ENCODE measurements around the gene ARL15. TPM values are rescaled to one million over a fixed set of nuclear protein-coding genes. Genes with fewer than 3 reads are reported as not detected.

The ARL15 gene
- polyA plus RNA-seq, 1 of the 3 experiments (the other 2 are of a cell fraction): 6.4 TPM

DNA sequence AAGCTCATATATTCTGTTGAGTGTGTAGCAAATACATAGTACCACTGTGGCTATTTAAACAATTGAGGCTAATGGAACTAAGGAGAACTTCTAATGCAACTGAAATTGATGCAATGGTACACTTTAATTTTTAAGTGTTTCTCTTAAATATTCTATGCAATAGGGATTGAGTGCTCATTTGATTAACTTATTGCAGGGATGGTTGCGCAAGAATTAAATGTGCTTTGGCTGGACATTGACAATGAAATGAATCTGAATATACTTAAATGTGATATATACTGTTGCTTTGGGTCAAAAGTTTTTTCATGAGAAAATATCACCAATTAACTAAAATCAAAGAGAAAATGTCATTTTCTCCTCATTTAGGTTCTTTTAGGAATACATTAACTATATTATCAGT lies 227.1 kb downstream of the ARL15 start (continued):
- TF ChIP-seq, protein P1, sequence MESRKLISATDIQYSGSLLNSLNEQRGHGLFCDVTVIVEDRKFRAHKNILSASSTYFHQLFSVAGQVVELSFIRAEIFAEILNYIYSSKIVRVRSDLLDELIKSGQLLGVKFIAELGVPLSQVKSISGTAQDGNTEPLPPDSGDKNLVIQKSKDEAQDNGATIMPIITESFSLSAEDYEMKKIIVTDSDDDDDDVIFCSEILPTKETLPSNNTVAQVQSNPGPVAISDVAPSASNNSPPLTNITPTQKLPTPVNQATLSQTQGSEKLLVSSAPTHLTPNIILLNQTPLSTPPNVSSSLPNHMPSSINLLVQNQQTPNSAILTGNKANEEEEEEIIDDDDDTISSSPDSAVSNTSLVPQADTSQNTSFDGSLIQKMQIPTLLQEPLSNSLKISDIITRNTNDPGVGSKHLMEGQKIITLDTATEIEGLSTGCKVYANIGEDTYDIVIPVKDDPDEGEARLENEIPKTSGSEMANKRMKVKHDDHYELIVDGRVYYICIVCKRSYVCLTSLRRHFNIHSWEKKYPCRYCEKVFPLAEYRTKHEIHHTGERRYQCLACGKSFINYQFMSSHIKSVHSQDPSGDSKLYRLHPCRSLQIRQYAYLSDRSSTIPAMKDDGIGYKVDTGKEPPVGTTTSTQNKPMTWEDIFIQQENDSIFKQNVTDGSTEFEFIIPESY (IDR thresholded peaks at IDR 0.05; ENCODE audit: borderline replicate concordance, low read depth): no peak
- TF ChIP-seq, protein P2, sequence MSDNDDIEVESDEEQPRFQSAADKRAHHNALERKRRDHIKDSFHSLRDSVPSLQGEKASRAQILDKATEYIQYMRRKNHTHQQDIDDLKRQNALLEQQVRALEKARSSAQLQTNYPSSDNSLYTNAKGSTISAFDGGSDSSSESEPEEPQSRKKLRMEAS (IDR thresholded peaks at IDR 0.05; ENCODE audit: low read depth): no peak
- TF ChIP-seq RCOR1 (IDR thresholded peaks at IDR 0.05; ENCODE audit: low read length) (no peak), EP300 (IDR thresholded peaks at IDR 0.05; ENCODE audit: borderline replicate concordance in 1 of 2, low read depth in 1 of 2, low read length in 1 of 2) (no peak), TAF1 (IDR thresholded peaks at IDR 0.05; ENCODE audit: borderline replicate concordance, low read depth, low read length) (no peak), JUND (IDR thresholded peaks at IDR 0.05) (no peak), ELF1 (IDR thresholded peaks at IDR 0.05) (no peak), SMC3 (IDR thresholded peaks at IDR 0.05; ENCODE audit: low read depth, low read length) (no peak), SIN3A (IDR thresholded peaks at IDR 0.05; ENCODE audit: borderline replicate concordance, low read depth, low read length) (no peak), TCF12 (IDR thresholded peaks at IDR 0.05) (no peak), GABPA (IDR thresholded peaks at IDR 0.05; ENCODE audit: low read depth) (no peak)
- TF ChIP-seq, protein P3, sequence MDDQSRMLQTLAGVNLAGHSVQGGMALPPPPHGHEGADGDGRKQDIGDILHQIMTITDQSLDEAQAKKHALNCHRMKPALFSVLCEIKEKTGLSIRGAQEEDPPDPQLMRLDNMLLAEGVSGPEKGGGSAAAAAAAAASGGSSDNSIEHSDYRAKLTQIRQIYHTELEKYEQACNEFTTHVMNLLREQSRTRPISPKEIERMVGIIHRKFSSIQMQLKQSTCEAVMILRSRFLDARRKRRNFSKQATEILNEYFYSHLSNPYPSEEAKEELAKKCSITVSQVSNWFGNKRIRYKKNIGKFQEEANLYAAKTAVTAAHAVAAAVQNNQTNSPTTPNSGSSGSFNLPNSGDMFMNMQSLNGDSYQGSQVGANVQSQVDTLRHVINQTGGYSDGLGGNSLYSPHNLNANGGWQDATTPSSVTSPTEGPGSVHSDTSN (IDR thresholded peaks at IDR 0.05): no peak
- TF ChIP-seq, protein P4, sequence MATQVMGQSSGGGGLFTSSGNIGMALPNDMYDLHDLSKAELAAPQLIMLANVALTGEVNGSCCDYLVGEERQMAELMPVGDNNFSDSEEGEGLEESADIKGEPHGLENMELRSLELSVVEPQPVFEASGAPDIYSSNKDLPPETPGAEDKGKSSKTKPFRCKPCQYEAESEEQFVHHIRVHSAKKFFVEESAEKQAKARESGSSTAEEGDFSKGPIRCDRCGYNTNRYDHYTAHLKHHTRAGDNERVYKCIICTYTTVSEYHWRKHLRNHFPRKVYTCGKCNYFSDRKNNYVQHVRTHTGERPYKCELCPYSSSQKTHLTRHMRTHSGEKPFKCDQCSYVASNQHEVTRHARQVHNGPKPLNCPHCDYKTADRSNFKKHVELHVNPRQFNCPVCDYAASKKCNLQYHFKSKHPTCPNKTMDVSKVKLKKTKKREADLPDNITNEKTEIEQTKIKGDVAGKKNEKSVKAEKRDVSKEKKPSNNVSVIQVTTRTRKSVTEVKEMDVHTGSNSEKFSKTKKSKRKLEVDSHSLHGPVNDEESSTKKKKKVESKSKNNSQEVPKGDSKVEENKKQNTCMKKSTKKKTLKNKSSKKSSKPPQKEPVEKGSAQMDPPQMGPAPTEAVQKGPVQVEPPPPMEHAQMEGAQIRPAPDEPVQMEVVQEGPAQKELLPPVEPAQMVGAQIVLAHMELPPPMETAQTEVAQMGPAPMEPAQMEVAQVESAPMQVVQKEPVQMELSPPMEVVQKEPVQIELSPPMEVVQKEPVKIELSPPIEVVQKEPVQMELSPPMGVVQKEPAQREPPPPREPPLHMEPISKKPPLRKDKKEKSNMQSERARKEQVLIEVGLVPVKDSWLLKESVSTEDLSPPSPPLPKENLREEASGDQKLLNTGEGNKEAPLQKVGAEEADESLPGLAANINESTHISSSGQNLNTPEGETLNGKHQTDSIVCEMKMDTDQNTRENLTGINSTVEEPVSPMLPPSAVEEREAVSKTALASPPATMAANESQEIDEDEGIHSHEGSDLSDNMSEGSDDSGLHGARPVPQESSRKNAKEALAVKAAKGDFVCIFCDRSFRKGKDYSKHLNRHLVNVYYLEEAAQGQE (IDR thresholded peaks at IDR 0.05; ENCODE audit: low read depth, low read length): no peak

DNA sequence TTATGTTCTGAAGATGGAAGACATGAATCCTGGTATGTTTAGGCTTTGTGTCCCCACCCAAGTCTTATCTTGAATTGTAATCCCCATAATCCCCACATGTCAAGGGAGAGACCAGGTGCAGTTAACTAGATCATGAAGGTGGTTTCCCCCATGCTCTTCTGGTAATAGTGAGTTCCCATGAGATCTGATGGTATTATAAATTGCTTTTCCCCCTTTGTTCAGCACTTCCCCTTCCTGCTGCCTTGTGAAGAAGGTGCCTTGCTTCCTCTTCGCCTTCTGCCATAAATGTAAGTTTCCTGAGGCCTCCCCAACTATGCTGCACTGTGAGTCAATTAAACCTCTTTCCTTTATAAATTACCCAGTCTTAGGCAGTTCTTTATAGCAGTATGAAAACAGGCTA lies 229.0 kb downstream of the ARL15 start:
- Histone ChIP-seq H3K9me2 (no peaks in the 10 kb centered on the region), H4K20me1 (ENCODE audit: insufficient read depth) (no peaks in the 10 kb centered on the region), H2AFZ (ENCODE audit: low read depth) (no peak overlapping the region), H3F3A (replicated peaks; ENCODE audit: insufficient read depth) (peaks cover 17% of the 10 kb centered on the region), H3K36me3 (replicated peaks in 1 of 2; ENCODE audit: control insufficient read depth in 1 of 2, insufficient read depth in 2 of 2, low read length in 1 of 2) (no peaks in the 10 kb centered on the region), H3K27ac (ENCODE audit: low read depth in 2 of 2, low read length in 1 of 2) (no peak overlapping the region), H3K4me2 (no peak overlapping the region), H3K9me3 (no peaks in the 10 kb centered on the region), H3K79me2 (ENCODE audit: insufficient read depth) (no peaks in the 10 kb centered on the region), H3K27me3 (ENCODE audit: insufficient read depth) (no peaks in the 10 kb centered on the region), H3K4me1 (ENCODE audit: control insufficient read depth in 1 of 2, insufficient read depth in 2 of 2, low read depth in 1 of 2, low read length in 1 of 2) (no peaks in the 10 kb centered on the region; a peak in 1 of 4 replicates), H3K9ac (no peak overlapping the region), H3K4me3 (ENCODE audit: low read depth in 2 of 2, low read length in 1 of 2) (no peak overlapping the region)
- CTCF ChIA-PET: no interaction called here
- no peak for DNase-seq
- 88% methylated on average over 1 of the region's 1 CpG for WGBS (ENCODE audit: low lambda C conversion rate)
- POLR2A ChIA-PET: no interaction called here
- TF ChIP-seq RCOR1 (IDR thresholded peaks at IDR 0.05; ENCODE audit: low read length): no peak
- TF ChIP-seq, protein P2 (IDR thresholded peaks at IDR 0.05; ENCODE audit: low read depth): no peak
- no peak for TF ChIP-seq SMC3 (IDR thresholded peaks at IDR 0.05; ENCODE audit: low read depth, low read length)
- TF ChIP-seq, protein P5, sequence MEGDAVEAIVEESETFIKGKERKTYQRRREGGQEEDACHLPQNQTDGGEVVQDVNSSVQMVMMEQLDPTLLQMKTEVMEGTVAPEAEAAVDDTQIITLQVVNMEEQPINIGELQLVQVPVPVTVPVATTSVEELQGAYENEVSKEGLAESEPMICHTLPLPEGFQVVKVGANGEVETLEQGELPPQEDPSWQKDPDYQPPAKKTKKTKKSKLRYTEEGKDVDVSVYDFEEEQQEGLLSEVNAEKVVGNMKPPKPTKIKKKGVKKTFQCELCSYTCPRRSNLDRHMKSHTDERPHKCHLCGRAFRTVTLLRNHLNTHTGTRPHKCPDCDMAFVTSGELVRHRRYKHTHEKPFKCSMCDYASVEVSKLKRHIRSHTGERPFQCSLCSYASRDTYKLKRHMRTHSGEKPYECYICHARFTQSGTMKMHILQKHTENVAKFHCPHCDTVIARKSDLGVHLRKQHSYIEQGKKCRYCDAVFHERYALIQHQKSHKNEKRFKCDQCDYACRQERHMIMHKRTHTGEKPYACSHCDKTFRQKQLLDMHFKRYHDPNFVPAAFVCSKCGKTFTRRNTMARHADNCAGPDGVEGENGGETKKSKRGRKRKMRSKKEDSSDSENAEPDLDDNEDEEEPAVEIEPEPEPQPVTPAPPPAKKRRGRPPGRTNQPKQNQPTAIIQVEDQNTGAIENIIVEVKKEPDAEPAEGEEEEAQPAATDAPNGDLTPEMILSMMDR (IDR thresholded peaks at IDR 0.05): no peak
- TF ChIP-seq, protein P4 (IDR thresholded peaks at IDR 0.05; ENCODE audit: low read depth, low read length): no peak
- TF ChIP-seq FOSL2 (IDR thresholded peaks at IDR 0.05; ENCODE audit: borderline replicate concordance, low read depth): no peak
- no peak for TF ChIP-seq EZH2phosphoT487 (IDR thresholded peaks at IDR 0.05; ENCODE audit: borderline replicate concordance, low read depth)
- TF ChIP-seq MXI1 (IDR thresholded peaks at IDR 0.05; ENCODE audit: low read depth, low read length): no peak
- no peak for TF ChIP-seq GATA2 (CRISPR knock-in tag; IDR thresholded peaks at IDR 0.05)

Measured in SK-N-SH (cell line).